Retina (tissue), 1 donor: ENCODE data around the gene ARRDC5.
A peak's percentile ranks its signal among the peaks of the same experiment; 100 is the strongest.
"Not testable (repeated sequence)": the region's sequence is repeated elsewhere in the genome, so short reads cannot be mapped to it uniquely, and the experiment has no call there.

ENCODE experiments used
- DNase-seq: peaks from one replicate; pipeline ENCODE4 v3.0.0-alpha.2; 2016

The ARRDC5 gene

GRCh38 chr19:4909897-4910593 is 7.3 kb upstream of the ARRDC5 start:
- peak; percentile 84 for DNase-seq

- DNase-seq = peak; percentile 77
Measured at GRCh38 chr19:4909156-4909896, 6.6 kb upstream of the ARRDC5 start, which contains the start of gene UHRF1. Gene UHRF1 (plus strand): TSS chr19:4909501. CDS start chr19:4910886, 1,385 bp downstream.

DNA sequence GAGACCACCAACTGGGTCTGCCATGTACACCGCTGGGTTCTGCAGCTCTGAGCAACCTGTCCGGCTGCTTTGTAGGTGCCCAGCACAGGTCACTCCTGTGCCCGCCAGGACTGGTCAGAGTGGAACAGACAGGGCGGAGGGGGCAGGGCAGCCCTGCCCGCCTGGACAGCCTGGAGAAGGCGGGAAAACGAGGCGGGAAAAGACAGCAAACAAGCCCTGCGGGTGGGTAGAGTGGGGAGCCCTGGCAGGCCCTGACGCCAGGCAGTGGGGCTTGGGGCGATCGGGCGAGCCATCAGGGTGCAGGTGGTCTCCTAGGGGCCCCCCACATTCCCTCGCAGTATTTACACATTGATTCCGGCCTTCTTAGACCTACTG is 6.1 kb upstream of the ARRDC5 start:
- no peak for DNase-seq

DNA sequence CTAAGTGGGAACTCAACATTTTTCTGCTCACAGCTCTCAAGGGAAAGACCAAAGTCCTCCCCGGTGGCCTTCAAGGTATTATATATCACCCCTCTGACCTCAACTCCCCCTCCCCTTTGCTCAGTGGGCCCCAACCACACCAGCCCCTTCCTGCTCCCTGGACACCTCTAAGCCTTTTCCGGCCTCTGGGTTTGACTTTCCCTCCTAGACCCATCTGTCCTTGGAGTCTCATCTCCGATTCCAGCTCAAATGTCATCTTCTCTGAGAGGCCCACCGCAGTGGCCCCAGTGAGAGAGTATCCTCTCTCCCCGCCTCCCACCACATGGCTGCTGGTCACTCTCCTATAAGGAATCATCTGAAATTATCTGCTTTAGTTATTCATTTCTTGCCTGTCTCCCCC is 5.7 kb upstream of the ARRDC5 start:
- peak; percentile 27 for DNase-seq

DNA sequence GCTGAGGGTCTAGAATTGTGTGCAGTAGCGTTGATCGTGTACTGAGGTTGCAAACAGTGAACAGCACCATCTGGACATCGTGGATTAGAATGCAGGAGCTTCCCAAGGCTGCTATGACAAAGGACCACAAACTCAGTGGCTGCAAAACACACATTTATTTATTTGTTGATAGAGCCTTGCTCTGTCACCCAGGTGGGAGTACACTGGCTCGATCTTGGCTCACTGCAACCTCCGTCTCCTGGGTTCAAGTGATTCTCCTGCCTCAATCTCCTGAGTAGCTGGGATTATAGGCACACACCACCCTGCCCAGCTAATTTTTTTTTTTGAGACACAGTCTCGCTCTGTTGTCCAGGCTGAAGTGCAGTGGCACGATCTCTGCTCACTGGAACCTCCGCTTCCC is 4.3 kb upstream of the ARRDC5 start:
- no peak for DNase-seq

GRCh38 chr19:4904481-4904880 is 1.8 kb upstream of the ARRDC5 start:
- DNase-seq = no peak

DNA sequence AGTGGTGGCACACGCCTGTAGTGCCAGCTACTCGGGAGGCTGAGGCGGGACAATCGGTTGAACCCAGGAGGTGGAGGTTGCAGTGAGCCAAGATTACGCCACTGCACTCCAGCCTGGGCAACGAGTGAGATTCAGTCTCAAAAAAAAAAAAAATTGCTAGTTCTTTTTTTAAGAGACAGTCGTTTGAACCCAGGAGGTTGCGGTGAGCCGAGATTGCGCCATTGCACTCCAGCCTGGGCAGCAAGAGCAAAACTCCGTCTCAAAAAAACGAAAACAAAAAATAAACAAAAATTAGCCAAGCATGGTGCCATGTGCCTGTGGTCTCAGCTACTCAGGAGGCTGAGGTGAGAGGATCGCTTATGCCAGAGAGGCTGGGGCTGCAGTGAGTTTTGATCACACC is 1.8 kb downstream of the ARRDC5 start:
- DNase-seq = not testable (repeated sequence)

DNA sequence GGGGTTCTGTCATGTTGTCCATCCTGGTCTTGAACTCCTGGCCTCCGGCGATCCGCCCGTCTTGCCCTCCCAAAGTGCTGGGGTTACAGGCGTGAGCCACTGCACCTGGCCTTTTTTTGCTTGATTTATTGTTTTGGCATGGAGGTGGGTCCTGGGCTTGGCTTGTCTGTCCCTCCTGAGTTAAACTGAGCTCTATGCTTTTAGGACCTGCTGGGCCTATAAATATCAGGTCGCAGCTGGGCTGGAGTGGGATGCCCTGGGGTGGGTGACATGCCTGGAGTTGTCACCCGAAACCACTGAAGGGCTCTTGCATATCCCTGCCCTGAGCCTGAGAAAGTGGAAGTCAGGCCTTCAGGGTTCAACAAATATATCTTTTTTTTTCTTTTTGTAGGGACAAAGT is 5.5 kb downstream of the ARRDC5 start:
- no peak for DNase-seq

GRCh38 chr19:4896372-4896771 is 6.3 kb downstream of the ARRDC5 start:
- no peak for DNase-seq

DNA sequence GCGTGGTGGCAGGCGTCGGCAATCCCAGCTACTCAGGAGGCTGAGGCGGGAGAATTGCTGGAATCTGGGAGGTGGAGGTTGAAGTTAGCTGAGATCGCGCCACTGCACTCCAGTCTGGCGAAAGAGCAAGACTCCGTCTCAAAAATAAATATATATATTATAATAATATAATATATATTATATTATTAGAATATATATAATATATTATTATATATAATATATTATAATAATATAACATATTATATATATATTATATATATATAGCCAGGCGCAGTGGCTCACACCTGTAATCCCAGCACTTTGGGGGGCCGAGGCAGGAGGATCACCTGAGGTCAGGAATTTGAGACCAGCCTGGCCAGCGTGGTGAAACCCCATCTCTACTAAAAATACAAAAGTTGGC is 9.7 kb downstream of the ARRDC5 start:
- not testable (repeated sequence) for DNase-seq

- no peak for DNase-seq
Measured at GRCh38 chr19:4891066-4891465, 11.6 kb downstream of the ARRDC5 start.

- no peak for DNase-seq
Measured at GRCh38 chr19:4889034-4889815, 13.5 kb downstream of the ARRDC5 start.

GRCh38 chr19:4887803-4888202 is 14.9 kb downstream of the ARRDC5 start:
- DNase-seq = not testable (repeated sequence)

- DNase-seq = not testable (repeated sequence)
Measured at GRCh38 chr19:4884993-4885392, 17.7 kb downstream of the ARRDC5 start.

GRCh38 chr19:4882874-4883273 is 19.8 kb downstream of the ARRDC5 start:
- DNase-seq = not testable (repeated sequence)

GRCh38 chr19:4879041-4879440 is 23.7 kb downstream of the ARRDC5 start:
- DNase-seq = no peak

GRCh38 chr19:4878491-4878968 is 24.2 kb downstream of the ARRDC5 start:
- DNase-seq = no peak

GRCh38 chr19:4877753-4878490 is 24.8 kb downstream of the ARRDC5 start:
- peak; percentile 81 for DNase-seq

GRCh38 chr19:4873930-4874329 is 28.8 kb downstream of the ARRDC5 start:
- no peak for DNase-seq

- DNase-seq = no peak
Measured at GRCh38 chr19:4871711-4872110, 31.0 kb downstream of the ARRDC5 start.

DNA sequence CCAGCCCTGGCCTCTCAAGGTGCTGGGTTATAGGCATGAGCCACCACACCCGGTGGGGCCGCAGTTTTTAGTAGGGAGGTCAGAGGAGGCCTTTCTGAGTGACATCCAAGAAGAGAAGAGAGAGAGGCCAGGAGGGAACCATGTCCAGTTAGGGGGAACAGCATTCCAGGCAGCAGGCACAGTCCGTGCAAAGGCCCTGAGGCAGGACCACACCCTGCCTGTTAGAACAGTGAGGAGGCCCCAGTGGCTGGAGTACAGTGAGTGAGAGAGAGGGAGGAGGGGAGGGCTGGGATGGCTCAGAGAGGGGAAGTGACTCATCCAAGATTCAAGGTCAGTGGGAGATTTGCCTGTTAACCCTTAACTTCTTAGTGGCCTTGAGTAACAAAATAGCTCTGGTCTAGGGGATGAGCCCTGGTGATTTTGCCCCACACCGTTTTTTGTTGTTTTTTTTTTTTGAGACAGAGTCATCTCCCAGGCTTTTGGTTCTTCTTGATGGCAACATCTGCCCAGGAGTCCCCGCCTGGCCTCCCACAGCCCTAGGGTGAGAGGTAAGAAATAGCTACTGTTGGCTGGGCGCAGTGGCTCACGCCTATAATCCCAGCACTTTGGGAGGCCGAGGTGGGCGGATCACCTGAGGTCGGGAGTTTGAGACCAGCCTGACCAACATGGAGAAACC is 32.5 kb downstream of the ARRDC5 start:
- no peak for DNase-seq

GRCh38 chr19:4868286-4868834 is 34.3 kb downstream of the ARRDC5 start:
- DNase-seq = no peak
